Nephron (organoid): ENCODE data around the gene C1orf105.

Experiments used
- H3K27ac Mint-ChIP-seq, 3 experiments: 2 replicates each; pipeline ENCODE4 v1.8.0; 2020; ENCODE audit warnings: mixed read lengths in 3 of 3, mild to moderate bottlenecking in 2 of 3, moderate library complexity in 1 of 3
- H3K27me3 Mint-ChIP-seq: 2 replicates; pipeline ENCODE4 v1.8.0; 2021; ENCODE audit warnings: low read depth, mild to moderate bottlenecking, moderate library complexity, mixed read lengths
- H3K36me3 Mint-ChIP-seq: 2 replicates; pipeline ENCODE4 v1.8.0; 2020; ENCODE audit warnings: low read depth, mixed read lengths
- H3K4me1 Mint-ChIP-seq: 2 replicates; pipeline ENCODE4 v1.8.0; 2020; ENCODE audit warnings: mixed read lengths
- H3K4me3 Mint-ChIP-seq, 3 experiments: 2 replicates each; pipeline ENCODE4 v1.8.0; 2020; ENCODE audit warnings: mild to moderate bottlenecking in 3 of 3, mixed read lengths in 3 of 3, moderate library complexity in 2 of 3
- H3K9me3 Mint-ChIP-seq: 2 replicates; pipeline ENCODE4 v1.8.0; 2020; ENCODE audit warnings: mixed read lengths
- TF ChIP-seq, protein P1 (sequence below), 3 experiments: fragments of 200-600 bp; sonication (generic); IDR thresholded peaks; one replicate each; pipeline ENCODE4 v1.5.0; 2021; ENCODE audit warnings: antibody characterized with exemption in 3 of 3; ENCODE audit not compliant: unreplicated experiment in 3 of 3

Gene C1orf105

DNA sequence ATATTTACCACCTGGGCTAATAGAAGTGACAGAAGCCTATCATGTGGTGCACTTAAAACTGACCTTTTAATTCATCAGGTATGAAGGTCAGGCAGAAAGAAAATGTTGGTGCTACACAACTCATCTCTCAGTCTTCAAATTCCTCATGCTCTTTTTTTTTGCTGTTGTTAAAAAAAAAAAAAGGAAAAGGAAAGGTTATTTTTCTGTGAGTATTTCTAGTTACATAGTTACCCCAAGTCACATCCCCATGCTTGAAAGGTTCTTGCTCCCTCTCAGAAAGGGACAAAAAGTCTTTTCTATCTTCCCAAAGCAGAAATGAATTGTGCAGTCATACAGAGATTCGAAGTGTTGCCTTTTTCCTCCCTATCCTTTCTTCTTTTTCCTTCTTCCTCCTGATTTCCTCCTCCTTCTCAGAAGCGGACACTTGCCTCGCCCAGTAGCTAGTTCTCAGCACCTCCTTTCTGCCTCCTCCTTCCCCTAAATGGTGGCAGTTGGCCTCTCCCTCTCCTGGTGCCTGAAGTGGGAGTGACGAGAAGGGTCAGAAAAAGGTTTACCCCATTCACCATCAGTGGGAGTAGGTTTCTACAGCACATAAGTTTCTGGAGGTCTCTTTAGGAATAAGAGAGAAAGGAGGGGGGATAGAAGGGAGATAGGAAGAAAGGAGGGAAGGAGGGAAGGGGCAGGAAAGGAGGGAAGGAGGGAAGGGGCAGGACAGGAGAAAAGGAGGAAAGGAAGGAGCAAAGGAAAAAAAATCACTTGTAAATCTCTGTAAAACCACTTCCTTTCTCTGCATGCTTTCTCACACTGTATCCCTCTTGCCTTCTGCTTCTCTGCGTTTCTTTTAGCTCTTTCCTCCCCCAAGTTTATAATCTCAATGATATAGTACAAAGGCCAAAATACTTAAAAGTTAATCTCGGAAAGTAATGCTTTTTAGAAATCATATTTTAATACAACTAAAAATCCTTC lies 20.4 kb upstream of the C1orf105 start:
- Mint-ChIP-seq H3K4me3 (peak overlapping the region; percentile 53 to 70 (median 70)), H3K27me3 (no peaks in the 10 kb centered on the region), H3K36me3 (no peaks in the 10 kb centered on the region), H3K9me3 (no peaks in the 10 kb centered on the region), H3K27ac (peak overlapping the region; percentile 97 to 98 (median 98)), H3K4me1 (peaks cover 72% of the 10 kb centered on the region)
- TF ChIP-seq, protein P1, sequence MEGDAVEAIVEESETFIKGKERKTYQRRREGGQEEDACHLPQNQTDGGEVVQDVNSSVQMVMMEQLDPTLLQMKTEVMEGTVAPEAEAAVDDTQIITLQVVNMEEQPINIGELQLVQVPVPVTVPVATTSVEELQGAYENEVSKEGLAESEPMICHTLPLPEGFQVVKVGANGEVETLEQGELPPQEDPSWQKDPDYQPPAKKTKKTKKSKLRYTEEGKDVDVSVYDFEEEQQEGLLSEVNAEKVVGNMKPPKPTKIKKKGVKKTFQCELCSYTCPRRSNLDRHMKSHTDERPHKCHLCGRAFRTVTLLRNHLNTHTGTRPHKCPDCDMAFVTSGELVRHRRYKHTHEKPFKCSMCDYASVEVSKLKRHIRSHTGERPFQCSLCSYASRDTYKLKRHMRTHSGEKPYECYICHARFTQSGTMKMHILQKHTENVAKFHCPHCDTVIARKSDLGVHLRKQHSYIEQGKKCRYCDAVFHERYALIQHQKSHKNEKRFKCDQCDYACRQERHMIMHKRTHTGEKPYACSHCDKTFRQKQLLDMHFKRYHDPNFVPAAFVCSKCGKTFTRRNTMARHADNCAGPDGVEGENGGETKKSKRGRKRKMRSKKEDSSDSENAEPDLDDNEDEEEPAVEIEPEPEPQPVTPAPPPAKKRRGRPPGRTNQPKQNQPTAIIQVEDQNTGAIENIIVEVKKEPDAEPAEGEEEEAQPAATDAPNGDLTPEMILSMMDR (IDR thresholded peaks at IDR 0.05; ENCODE audit: unreplicated experiment in 3 of 3): no peak

DNA sequence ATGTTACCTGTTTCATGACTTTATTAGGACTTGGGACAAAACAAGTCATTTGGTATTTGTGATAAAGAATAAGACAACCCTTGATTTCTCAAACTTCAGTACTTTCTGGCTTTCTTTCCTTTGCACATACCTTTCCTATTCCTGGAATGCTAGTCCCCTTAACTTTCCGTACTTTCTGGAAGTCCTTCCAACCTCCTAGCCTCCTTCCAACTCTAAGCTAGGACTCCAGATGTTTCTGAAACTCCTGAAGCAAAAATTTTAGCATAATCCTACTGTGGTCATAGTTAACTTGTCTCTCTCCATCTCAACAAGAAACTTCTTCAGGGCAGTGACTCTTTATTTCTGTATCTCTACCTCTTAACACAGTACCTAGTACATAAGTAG lies 19.8 kb upstream of the C1orf105 start:
- Mint-ChIP-seq H3K36me3 (no peaks in the 10 kb centered on the region), H3K4me3 (peak overlapping the region; percentile 30 to 70 (median 44)), H3K27ac (peak overlapping the region; percentile 97 to 98 (median 98)), H3K4me1 (peaks cover 71% of the 10 kb centered on the region), H3K27me3 (no peaks in the 10 kb centered on the region), H3K9me3 (no peaks in the 10 kb centered on the region)
- TF ChIP-seq, protein P1 (IDR thresholded peaks at IDR 0.05; ENCODE audit: unreplicated experiment in 3 of 3): no peak

DNA sequence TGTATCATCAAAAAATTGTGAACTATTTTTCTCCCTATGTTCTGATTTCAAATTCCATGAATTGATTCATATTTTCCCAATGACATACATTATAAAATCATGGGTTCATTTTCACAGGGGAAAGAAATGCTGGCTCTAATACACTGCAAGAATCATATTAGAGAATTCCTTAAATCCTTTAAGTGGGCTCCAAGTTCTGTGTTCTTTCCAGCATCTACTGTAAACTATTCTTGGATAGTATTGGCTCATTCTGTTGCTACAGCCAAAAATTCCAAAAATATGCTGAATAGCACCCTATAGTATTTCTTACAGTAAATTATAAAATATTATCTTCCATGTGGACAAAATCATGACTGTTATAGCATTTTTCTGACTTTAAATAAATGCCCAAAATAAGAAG lies 19.0 kb upstream of the C1orf105 start:
- no peaks in the 10 kb centered on the region for H3K9me3 Mint-ChIP-seq
- H3K4me3 Mint-ChIP-seq: peak overlapping the region in 1 of 3 experiments; percentile 14
- TF ChIP-seq, protein P1 (IDR thresholded peaks at IDR 0.05; ENCODE audit: unreplicated experiment in 3 of 3): no peak
- H3K27me3 Mint-ChIP-seq: no peaks in the 10 kb centered on the region
- H3K36me3 Mint-ChIP-seq: no peaks in the 10 kb centered on the region
- H3K27ac Mint-ChIP-seq: peak overlapping the region; percentile 97 to 98 (median 98)
- peaks cover 65% of the 10 kb centered on the region for H3K4me1 Mint-ChIP-seq

DNA sequence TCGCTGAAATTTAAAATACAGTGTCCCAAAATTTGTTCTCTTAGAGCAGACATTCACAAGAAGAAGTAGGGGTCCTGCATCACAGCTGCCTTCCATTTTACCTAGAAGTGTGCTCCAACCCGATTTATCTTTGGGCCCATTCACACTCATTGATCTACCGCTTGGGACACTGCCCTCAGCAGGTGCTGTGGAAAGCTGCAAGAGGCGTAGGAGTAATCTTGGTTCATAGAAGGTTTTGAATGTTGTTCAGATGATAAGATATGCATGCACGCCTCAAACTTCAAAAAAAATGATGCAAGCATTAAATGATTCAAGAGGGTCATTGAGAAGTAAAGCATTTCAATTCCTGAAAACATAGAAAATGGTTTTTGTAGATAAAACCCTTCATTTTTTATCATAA lies 18.6 kb upstream of the C1orf105 start:
- H3K4me1 Mint-ChIP-seq: peaks cover 65% of the 10 kb centered on the region
- no peaks in the 10 kb centered on the region for H3K9me3 Mint-ChIP-seq
- H3K4me3 Mint-ChIP-seq: peak overlapping the region in 1 of 3 experiments; percentile 14
- H3K27ac Mint-ChIP-seq: peak overlapping the region; percentile 81 to 98 (median 98)
- no peaks in the 10 kb centered on the region for H3K36me3 Mint-ChIP-seq
- TF ChIP-seq, protein P1 (IDR thresholded peaks at IDR 0.05; ENCODE audit: unreplicated experiment in 3 of 3): peak in 1 of 3 experiments; percentile 23
- H3K27me3 Mint-ChIP-seq: no peaks in the 10 kb centered on the region

DNA sequence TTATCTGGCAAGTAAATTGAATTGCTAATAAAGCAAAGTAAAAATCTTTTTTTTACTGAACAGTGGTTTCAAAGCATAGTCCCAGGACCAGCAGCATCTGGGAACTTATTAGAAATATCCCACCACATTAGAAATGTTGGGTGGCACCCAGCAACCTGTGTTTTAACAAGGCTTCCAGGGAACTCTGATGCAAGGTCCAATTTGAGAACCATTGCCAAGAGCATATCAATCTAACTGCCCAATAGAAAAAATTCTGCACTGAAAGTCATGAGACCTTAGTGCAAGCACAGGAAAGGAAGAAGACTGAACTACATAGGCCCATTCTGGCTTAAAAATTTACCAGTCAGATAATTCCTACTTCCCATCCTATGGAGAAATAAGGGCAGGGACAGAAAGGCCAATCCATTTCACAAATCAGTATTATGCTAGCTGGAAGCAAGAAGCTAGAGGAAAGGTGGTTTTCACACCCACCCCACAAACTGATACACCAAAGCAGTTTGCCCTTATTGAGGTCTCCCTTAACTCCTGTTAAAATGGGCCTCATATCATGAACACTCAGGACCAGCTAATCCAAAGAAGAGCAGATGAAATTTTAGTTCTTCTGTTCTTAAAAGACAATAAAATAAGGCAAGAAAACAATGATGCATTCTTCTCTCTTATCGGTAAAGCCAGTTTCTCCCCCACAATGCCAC lies 17.5 kb upstream of the C1orf105 start:
- H3K27ac Mint-ChIP-seq: peak overlapping the region; percentile 41 to 98 (median 76)

More for the DNA sequence above, 17.5 kb upstream of the C1orf105 start:
- no peaks in the 10 kb centered on the region for H3K27me3 Mint-ChIP-seq
- H3K36me3 Mint-ChIP-seq: no peaks in the 10 kb centered on the region
- peaks cover 54% of the 10 kb centered on the region for H3K4me1 Mint-ChIP-seq
- H3K4me3 Mint-ChIP-seq: no peak overlapping the region
- no peaks in the 10 kb centered on the region for H3K9me3 Mint-ChIP-seq
- TF ChIP-seq, protein P1 (IDR thresholded peaks at IDR 0.05; ENCODE audit: unreplicated experiment in 3 of 3): no peak
